HG03060 (cell line): Measurements from ENCODE around the gene RPL21.
"Not testable (repeated sequence)": the region's sequence is repeated elsewhere in the genome, so short reads cannot be mapped to it uniquely, and the experiment has no call there.

Experiments
- ATAC-seq: cut with Tn5 transposase; IDR thresholded peaks from one replicate; pipeline ENCODE4 v1.9.1; 2021; ENCODE audit warnings: low read depth, moderate number of reproducible peaks; ENCODE audit not compliant: unreplicated experiment

Gene RPL21

GRCh38 chr13:27251166-27252091 is at the start of gene RPL21:
Gene RPL21, plus strand, starts transcription at chr13:27251558. Its CDS starts 2,219 bp downstream, at chr13:27253777.
- ATAC-seq: peak; percentile 85

- ATAC-seq: no peak
Measured at GRCh38 chr13:27201661-27202060, 49.7 kb upstream of the RPL21 start.

- no peak for ATAC-seq
Measured at GRCh38 chr13:27203186-27203585, 48.2 kb upstream of the RPL21 start.

- no peak for ATAC-seq
Measured at GRCh38 chr13:27203854-27204253, 47.5 kb upstream of the RPL21 start.

GRCh38 chr13:27208514-27208913 is 42.8 kb upstream of the RPL21 start:
- no peak for ATAC-seq

- ATAC-seq: no peak
Measured at GRCh38 chr13:27211271-27211670, 40.1 kb upstream of the RPL21 start.

- ATAC-seq: no peak
Measured at GRCh38 chr13:27211771-27212364, 39.5 kb upstream of the RPL21 start.

- ATAC-seq: not testable (repeated sequence)
Measured at GRCh38 chr13:27213386-27213785, 38.0 kb upstream of the RPL21 start.

- ATAC-seq: not testable (repeated sequence)
Measured at GRCh38 chr13:27217791-27218190, 33.6 kb upstream of the RPL21 start.

- not testable (repeated sequence) for ATAC-seq
Measured at GRCh38 chr13:27218861-27219260, 32.5 kb upstream of the RPL21 start.

GRCh38 chr13:27219611-27220010 is 31.7 kb upstream of the RPL21 start:
- ATAC-seq: no peak

- peak; percentile 84 for ATAC-seq
Measured at GRCh38 chr13:27222100-27222499, 29.3 kb upstream of the RPL21 start.

GRCh38 chr13:27226991-27227390 is 24.4 kb upstream of the RPL21 start:
- ATAC-seq: no peak

GRCh38 chr13:27228131-27228530 is 23.2 kb upstream of the RPL21 start:
- ATAC-seq: no peak

GRCh38 chr13:27229642-27230041 is 21.7 kb upstream of the RPL21 start:
- no peak for ATAC-seq

GRCh38 chr13:27233964-27234363 is 17.4 kb upstream of the RPL21 start:
- no peak for ATAC-seq

GRCh38 chr13:27236478-27236877 is 14.9 kb upstream of the RPL21 start:
- no peak for ATAC-seq

- no peak for ATAC-seq
Measured at GRCh38 chr13:27242702-27243101, 8.7 kb upstream of the RPL21 start.

- ATAC-seq: no peak
Measured at GRCh38 chr13:27245610-27246009, 5.7 kb upstream of the RPL21 start.

GRCh38 chr13:27250833-27251165 is 559 bp upstream of the RPL21 start:
- no peak for ATAC-seq

- no peak for ATAC-seq
Measured at GRCh38 chr13:27252467-27252866, 1.1 kb downstream of the RPL21 start.

- no peak for ATAC-seq
Measured at GRCh38 chr13:27257233-27257568, 5.8 kb downstream of the RPL21 start.
